Left ventricle myocardium inferior (tissue), 1 donor: ENCODE data around the gene FAM131B. TPM values are rescaled to one million over a fixed set of nuclear protein-coding genes. Genes with fewer than 3 reads are reported as not detected.

ENCODE experiments used
- DNase-seq: peaks from one replicate; pipeline ENCODE4 v3.0.0-alpha.2; 2020
- H3K27ac ChIP-seq: fragments of 200-600 bp; replicated peaks from 2 replicates; pipeline ENCODE4 v1.8.0; 2021
- H3K27me3 ChIP-seq: fragments of 200-600 bp; 2 replicates; pipeline ENCODE4 v1.8.0; 2021; ENCODE audit warnings: low read depth
- H3K36me3 ChIP-seq: fragments of 200-600 bp; 2 replicates; pipeline ENCODE4 v1.8.0; 2021
- H3K4me1 ChIP-seq: fragments of 200-600 bp; 2 replicates; pipeline ENCODE4 v1.8.0; 2021
- H3K4me3 ChIP-seq: fragments of 200-600 bp; 2 replicates; pipeline ENCODE4 v1.8.0; 2021; ENCODE audit warnings: mild to moderate bottlenecking, moderate library complexity
- H3K9me3 ChIP-seq: fragments of 200-600 bp; replicated peaks from 2 replicates; pipeline ENCODE4 v1.8.0; 2021
- intact Hi-C: fragments of 100-400 bp; cut with micrococcal nuclease; formaldehyde crosslinking; loops from one replicate; pipeline ENCODE4 v1.11.0; 2022
- total RNA-seq: library from RNA; stranded (reverse); fragmentation: NEBNext Ultra II Directional; extraction: Animal tissue kit (Norgen Biotek cat#: 25700); gene quantifications from one replicate; pipeline ENCODE4 v1.2.1, GENCODE V29; 2021
- TF ChIP-seq, protein P1 (sequence below): fragments of 200-600 bp; IDR thresholded peaks from 2 replicates; pipeline ENCODE4 v1.8.0; 2021; ENCODE audit warnings: antibody characterized with exemption, mild to moderate bottlenecking, borderline replicate concordance
- donor health status: DM: no; HTN: yes; CAD: no; lungs with severe emphysema.

The FAM131B gene
- total RNA-seq, 1 donor from 2014 or later = 0.47 TPM

DNA sequence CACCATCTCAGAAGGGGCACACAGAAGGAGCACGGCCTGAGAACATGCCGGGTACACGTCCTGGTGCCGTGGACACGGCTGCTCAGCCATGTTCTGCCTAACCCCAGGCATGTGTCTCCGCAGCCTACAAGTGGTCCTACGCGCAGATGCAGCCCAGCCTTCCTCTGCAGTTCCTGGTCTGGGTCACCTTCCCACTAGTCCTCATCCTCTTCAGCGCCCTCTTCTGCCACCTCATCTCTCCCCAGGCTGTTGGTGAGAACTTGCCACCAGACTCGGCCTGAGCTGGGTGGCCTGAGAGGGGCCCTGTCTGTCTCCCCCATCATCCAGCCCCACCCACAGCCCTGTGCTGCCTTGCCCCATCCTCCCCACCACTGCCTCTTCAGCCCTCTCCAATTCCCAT, 41.3 kb downstream of the FAM131B start:
- intact Hi-C loops = no loop called here
- no peak for DNase-seq

DNA sequence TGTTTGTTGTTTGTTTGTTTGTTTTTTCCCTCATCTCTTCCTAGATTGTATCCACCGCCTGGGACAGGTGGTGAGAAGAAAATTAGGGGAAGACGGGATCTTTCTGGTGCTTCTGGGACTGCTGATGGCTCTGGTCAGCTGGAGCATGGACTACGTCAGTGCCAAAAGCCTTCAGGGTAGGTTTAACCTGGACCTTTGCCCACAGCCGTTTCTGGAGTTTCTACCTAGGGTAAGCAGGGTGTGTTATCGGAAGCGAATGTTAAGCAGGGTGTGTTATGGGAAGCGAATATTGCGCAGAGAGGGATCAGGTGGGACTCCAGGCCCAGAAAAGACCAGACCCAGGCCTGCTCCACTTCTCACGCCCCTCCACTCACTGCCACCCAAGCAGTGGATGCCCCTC, 41.9 kb downstream of the FAM131B start:
- no peak overlapping the region for H3K27ac ChIP-seq
- peaks cover 21% of the 10 kb centered on the region for H3K4me1 ChIP-seq
- intact Hi-C loops = no loop called here
- H3K27me3 ChIP-seq = no peaks in the 10 kb centered on the region
- no peaks in the 10 kb centered on the region for H3K36me3 ChIP-seq
- no peak for DNase-seq
- H3K9me3 ChIP-seq = no peaks in the 10 kb centered on the region
- no peak overlapping the region for H3K4me3 ChIP-seq
- TF ChIP-seq, protein P1, sequence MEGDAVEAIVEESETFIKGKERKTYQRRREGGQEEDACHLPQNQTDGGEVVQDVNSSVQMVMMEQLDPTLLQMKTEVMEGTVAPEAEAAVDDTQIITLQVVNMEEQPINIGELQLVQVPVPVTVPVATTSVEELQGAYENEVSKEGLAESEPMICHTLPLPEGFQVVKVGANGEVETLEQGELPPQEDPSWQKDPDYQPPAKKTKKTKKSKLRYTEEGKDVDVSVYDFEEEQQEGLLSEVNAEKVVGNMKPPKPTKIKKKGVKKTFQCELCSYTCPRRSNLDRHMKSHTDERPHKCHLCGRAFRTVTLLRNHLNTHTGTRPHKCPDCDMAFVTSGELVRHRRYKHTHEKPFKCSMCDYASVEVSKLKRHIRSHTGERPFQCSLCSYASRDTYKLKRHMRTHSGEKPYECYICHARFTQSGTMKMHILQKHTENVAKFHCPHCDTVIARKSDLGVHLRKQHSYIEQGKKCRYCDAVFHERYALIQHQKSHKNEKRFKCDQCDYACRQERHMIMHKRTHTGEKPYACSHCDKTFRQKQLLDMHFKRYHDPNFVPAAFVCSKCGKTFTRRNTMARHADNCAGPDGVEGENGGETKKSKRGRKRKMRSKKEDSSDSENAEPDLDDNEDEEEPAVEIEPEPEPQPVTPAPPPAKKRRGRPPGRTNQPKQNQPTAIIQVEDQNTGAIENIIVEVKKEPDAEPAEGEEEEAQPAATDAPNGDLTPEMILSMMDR = no peak

More for the DNA sequence above, 41.3 kb downstream of the FAM131B start:
- Histone ChIP-seq H3K27me3 (no peaks in the 10 kb centered on the region), H3K27ac (no peak overlapping the region), H3K4me3 (no peak overlapping the region), H3K36me3 (no peaks in the 10 kb centered on the region), H3K4me1 (peaks cover 21% of the 10 kb centered on the region), H3K9me3 (no peaks in the 10 kb centered on the region)
- TF ChIP-seq, protein P1 = no peak

DNA sequence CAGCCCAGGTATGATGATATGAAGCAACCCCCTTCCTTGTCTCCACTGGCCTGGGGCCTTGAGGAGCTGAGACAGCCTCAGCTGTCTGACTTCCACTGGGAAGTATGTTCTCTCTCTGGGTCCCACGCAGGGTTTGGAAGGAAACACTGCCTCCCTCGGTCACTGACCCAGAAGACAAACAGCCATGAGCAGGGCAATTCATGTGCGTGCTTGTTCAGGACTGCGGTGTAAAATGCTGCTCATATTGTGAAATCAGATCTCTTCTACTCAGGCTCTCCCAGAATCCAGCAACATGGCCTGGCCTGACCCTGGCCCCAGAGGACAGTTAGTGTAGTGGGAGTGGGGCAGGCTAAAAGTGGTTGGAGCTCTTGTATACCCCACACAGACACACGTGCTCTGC, 43.9 kb downstream of the FAM131B start:
- H3K36me3 ChIP-seq = no peaks in the 10 kb centered on the region
- no peak overlapping the region for H3K4me3 ChIP-seq
- H3K9me3 ChIP-seq = no peaks in the 10 kb centered on the region
- H3K27ac ChIP-seq = peak overlapping the region; percentile 26
- TF ChIP-seq, protein P1 = no peak
- no peaks in the 10 kb centered on the region for H3K27me3 ChIP-seq
- H3K4me1 ChIP-seq = peaks cover 9% of the 10 kb centered on the region
- DNase-seq = no peak
- intact Hi-C loops = no loop called here

DNA sequence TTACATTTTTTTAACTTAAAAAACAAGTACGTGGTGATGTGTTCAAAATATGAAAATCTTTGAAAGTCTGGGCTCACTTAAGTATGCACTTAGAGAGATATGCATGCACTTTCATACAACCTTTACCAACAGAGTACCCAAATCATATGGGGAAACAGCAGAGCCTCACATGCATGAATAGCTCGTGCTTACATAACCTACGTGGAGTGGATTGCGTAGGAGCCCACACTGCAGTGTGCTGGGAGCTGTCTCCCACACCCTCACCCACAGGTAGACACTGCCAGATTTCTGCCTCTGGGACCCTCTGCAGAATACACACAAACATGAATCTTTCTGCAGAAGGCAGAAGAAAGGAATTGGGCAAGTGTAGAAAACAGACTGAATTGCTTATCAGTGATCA, 46.0 kb downstream of the FAM131B start:
- Histone ChIP-seq H3K4me3 (no peak overlapping the region), H3K9me3 (no peaks in the 10 kb centered on the region), H3K36me3 (no peaks in the 10 kb centered on the region), H3K4me1 (peaks cover 5% of the 10 kb centered on the region), H3K27ac (no peak overlapping the region), H3K27me3 (no peaks in the 10 kb centered on the region)
- TF ChIP-seq, protein P1 = no peak
- intact Hi-C loops = no loop called here
- no peak for DNase-seq

DNA sequence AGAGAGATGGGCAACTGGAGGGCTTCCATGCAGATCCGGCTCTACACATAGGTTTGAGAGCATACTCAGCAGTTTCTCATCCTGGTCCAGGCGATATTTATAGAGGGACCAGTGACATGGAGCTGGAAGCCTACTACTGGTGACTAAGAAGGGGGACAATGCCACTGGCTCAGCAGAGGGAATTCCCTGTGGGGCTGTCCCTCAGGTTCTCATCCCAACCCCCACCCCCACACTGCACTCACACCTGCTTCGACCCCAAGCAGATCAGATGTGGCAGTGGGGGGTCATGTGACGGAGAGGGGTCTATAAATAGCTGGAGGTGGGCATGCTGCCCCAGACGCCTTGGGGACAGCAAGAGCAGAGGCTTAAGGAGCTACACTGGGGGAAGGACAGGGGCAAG, 46.7 kb downstream of the FAM131B start, which contains the start of gene CLCN1:
TSS of gene CLCN1 (plus strand) at position 336 of the 400 bp plus-strand sequence. CDS start 102 bp downstream, outside the sequence.
- intact Hi-C loops = no loop called here

More for the DNA sequence above, 46.7 kb downstream of the FAM131B start, which contains the start of gene CLCN1:
- no peaks in the 10 kb centered on the region for H3K9me3 ChIP-seq
- TF ChIP-seq, protein P1 = no peak
- no peak within 1 kb of the TSS for H3K27ac ChIP-seq
- no peaks in the 10 kb centered on the region for H3K36me3 ChIP-seq
- DNase-seq = no peak
- no peak within 1 kb of the TSS for H3K4me3 ChIP-seq
- peaks cover 5% of the 10 kb centered on the region for H3K4me1 ChIP-seq
- H3K27me3 ChIP-seq = no peaks in the 10 kb centered on the region
